WTC11 (cell line): Measurements from ENCODE around the gene TNPO1.

Experiments
- CREM ChIP-seq: sonication (generic); formaldehyde crosslinking; IDR thresholded peaks from 2 replicates; pipeline ENCODE4 v1.8.1; 2022; ENCODE audit warnings: mild to moderate bottlenecking, missing genetic modification reagents, moderate library complexity
- ETV6 ChIP-seq: sonication (generic); formaldehyde crosslinking; IDR thresholded peaks from 2 replicates; pipeline ENCODE4 v1.8.1; 2022; ENCODE audit warnings: mild to moderate bottlenecking, missing genetic modification reagents
- FOXJ3 ChIP-seq: sonication (generic); formaldehyde crosslinking; IDR thresholded peaks from 2 replicates; pipeline ENCODE4 v1.9.0; 2021; ENCODE audit warnings: missing genetic modification reagents, mild to moderate bottlenecking, borderline replicate concordance
- NFYB ChIP-seq: sonication (generic); formaldehyde crosslinking; conservative IDR thresholded peaks from 2 replicates; pipeline ENCODE4 v1.8.0; 2022; ENCODE audit warnings: low read depth, missing genetic modification reagents
- TEAD4 ChIP-seq: sonication (generic); formaldehyde crosslinking; IDR thresholded peaks from 2 replicates; pipeline ENCODE4 v1.8.0; 2022; ENCODE audit warnings: mild to moderate bottlenecking, missing genetic modification reagents
- ZNF232 ChIP-seq: sonication (generic); formaldehyde crosslinking; IDR thresholded peaks from 2 replicates; pipeline ENCODE4 v1.8.0; 2022; ENCODE audit warnings: mild to moderate bottlenecking, missing genetic modification reagents
- ZNF416 ChIP-seq: fragments of 250-450 bp; sonication (Bioruptor Pico); IDR thresholded peaks from 2 replicates; pipeline ENCODE4 v1.9.0; 2021; ENCODE audit warnings: mild to moderate bottlenecking, inconsistent platforms
- TF ChIP-seq, protein P1 (sequence below): fragments of 200-600 bp; IDR thresholded peaks from 2 replicates; pipeline ENCODE4 v1.8.0; 2022; ENCODE audit warnings: antibody characterized with exemption
- TF ChIP-seq, protein P2 (sequence below): sonication (generic); formaldehyde crosslinking; IDR thresholded peaks from 2 replicates; pipeline ENCODE4 v1.8.0; 2022; ENCODE audit warnings: mild to moderate bottlenecking, missing genetic modification reagents
- TF ChIP-seq, protein P3 (sequence below): fragments of 250-450 bp; sonication (Bioruptor Pico); IDR thresholded peaks from 2 replicates; pipeline ENCODE4 v1.9.0; 2021; ENCODE audit warnings: moderate library complexity, mild to moderate bottlenecking, inconsistent platforms, borderline replicate concordance
- TF ChIP-seq, protein P4 (sequence below): fragments of 250-450 bp; sonication (Bioruptor Pico); IDR thresholded peaks from 2 replicates; pipeline ENCODE4 v2.1.2; 2022; ENCODE audit warnings: mild to moderate bottlenecking, moderate library complexity
- TF ChIP-seq, protein P5 (sequence below): sonication (generic); formaldehyde crosslinking; IDR thresholded peaks from 2 replicates; pipeline ENCODE4 v1.8.1; 2022; ENCODE audit warnings: low read depth, mild to moderate bottlenecking, moderate library complexity, missing genetic modification reagents, borderline replicate concordance

DNA sequence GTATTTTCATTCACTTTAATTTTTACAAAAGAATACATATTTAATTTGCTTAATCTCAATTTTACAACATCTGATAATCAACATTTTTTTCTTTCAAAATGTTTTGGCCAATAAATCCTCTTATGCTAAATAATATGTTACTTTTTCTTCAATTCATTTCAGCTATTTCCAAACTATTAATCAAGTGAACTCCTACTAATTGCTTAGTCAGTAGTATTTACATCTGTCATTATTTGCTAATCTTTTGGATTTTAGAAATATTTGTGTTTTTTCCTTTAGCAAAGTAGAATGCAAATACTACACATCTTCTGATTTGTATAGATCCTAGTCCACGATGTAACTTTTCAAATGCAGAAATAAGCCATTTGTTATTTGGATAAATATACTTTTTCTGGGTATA is 1.6 kb upstream of the TNPO1 start:
- TF ChIP-seq, protein P1, sequence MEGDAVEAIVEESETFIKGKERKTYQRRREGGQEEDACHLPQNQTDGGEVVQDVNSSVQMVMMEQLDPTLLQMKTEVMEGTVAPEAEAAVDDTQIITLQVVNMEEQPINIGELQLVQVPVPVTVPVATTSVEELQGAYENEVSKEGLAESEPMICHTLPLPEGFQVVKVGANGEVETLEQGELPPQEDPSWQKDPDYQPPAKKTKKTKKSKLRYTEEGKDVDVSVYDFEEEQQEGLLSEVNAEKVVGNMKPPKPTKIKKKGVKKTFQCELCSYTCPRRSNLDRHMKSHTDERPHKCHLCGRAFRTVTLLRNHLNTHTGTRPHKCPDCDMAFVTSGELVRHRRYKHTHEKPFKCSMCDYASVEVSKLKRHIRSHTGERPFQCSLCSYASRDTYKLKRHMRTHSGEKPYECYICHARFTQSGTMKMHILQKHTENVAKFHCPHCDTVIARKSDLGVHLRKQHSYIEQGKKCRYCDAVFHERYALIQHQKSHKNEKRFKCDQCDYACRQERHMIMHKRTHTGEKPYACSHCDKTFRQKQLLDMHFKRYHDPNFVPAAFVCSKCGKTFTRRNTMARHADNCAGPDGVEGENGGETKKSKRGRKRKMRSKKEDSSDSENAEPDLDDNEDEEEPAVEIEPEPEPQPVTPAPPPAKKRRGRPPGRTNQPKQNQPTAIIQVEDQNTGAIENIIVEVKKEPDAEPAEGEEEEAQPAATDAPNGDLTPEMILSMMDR = no peak
- TF ChIP-seq ZNF416 (no peak), CREM (CRISPR knock-in tag) (no peak), ETV6 (CRISPR knock-in tag) (no peak), NFYB (CRISPR knock-in tag) (no peak), ZNF232 (CRISPR knock-in tag) (no peak), TEAD4 (CRISPR knock-in tag) (no peak), FOXJ3 (CRISPR knock-in tag) (no peak)
- TF ChIP-seq, protein P2, sequence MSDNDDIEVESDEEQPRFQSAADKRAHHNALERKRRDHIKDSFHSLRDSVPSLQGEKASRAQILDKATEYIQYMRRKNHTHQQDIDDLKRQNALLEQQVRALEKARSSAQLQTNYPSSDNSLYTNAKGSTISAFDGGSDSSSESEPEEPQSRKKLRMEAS (CRISPR knock-in tag) = no peak
- TF ChIP-seq, protein P3, sequence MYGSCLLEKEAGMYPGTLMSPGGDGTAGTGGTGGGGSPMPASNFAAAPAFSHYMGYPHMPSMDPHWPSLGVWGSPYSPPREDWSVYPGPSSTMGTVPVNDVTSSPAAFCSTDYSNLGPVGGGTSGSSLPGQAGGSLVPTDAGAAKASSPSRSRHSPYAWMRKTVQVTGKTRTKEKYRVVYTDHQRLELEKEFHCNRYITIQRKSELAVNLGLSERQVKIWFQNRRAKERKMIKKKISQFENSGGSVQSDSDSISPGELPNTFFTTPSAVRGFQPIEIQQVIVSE (CRISPR knock-in tag) = no peak
- TF ChIP-seq, protein P4, sequence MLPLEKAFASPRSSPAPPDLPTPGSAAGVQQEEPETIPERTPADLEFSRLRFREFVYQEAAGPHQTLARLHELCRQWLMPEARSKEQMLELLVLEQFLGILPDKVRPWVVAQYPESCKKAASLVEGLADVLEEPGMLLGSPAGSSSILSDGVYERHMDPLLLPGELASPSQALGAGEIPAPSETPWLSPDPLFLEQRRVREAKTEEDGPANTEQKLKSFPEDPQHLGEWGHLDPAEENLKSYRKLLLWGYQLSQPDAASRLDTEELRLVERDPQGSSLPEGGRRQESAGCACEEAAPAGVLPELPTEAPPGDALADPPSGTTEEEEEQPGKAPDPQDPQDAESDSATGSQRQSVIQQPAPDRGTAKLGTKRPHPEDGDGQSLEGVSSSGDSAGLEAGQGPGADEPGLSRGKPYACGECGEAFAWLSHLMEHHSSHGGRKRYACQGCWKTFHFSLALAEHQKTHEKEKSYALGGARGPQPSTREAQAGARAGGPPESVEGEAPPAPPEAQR = no peak
- TF ChIP-seq, protein P5, sequence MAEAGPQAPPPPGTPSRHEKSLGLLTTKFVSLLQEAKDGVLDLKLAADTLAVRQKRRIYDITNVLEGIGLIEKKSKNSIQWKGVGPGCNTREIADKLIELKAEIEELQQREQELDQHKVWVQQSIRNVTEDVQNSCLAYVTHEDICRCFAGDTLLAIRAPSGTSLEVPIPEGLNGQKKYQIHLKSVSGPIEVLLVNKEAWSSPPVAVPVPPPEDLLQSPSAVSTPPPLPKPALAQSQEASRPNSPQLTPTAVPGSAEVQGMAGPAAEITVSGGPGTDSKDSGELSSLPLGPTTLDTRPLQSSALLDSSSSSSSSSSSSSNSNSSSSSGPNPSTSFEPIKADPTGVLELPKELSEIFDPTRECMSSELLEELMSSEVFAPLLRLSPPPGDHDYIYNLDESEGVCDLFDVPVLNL (CRISPR knock-in tag) = no peak
